Mesendoderm (in vitro differentiated cells): ENCODE results near the gene NHSL1.

Source experiments
- DNase-seq: peaks from one replicate; pipeline ENCODE4 v3.0.0; 2013
- H2AK5ac ChIP-seq: 2 replicates; pipeline ENCODE4 v1.6.1; 2013; ENCODE audit warnings: low read length, inconsistent platforms
- H2BK120ac ChIP-seq: 2 replicates; pipeline ENCODE4 v1.6.1; 2013; ENCODE audit warnings: low read depth, mild to moderate bottlenecking, low read length, moderate library complexity, mixed read lengths
- H2BK15ac ChIP-seq: replicated peaks from 2 replicates; pipeline ENCODE4 v1.6.1; 2013; ENCODE audit warnings: low read depth, mild to moderate bottlenecking, moderate library complexity
- H2BK5ac ChIP-seq: 2 replicates; pipeline ENCODE4 v1.6.1; 2013; ENCODE audit warnings: low read length, inconsistent platforms
- H3K18ac ChIP-seq: 2 replicates; pipeline ENCODE4 v1.6.1; 2013; ENCODE audit warnings: mild to moderate bottlenecking, low read length, mixed read lengths
- H3K23ac ChIP-seq: one replicate; pipeline ENCODE4 v1.6.1; 2013; ENCODE audit warnings: low read length
- H3K27ac ChIP-seq: 2 replicates; pipeline ENCODE4 v1.5.1; 2013; ENCODE audit warnings: low read depth, mild to moderate bottlenecking, inconsistent platforms, low read length, moderate library complexity
- H3K27me3 ChIP-seq: 2 replicates; pipeline ENCODE4 v1.6.1; 2013; ENCODE audit warnings: low read length, control low read depth, mild to moderate bottlenecking, inconsistent platforms; ENCODE audit not compliant: insufficient read depth, poor library complexity
- H3K36me3 ChIP-seq: 2 replicates; pipeline ENCODE4 v1.6.1; 2013; ENCODE audit warnings: low read length, inconsistent platforms; ENCODE audit not compliant: control insufficient read depth, insufficient read depth
- H3K4ac ChIP-seq: one replicate; pipeline ENCODE4 v1.6.1; 2013; ENCODE audit warnings: low read depth, mild to moderate bottlenecking, low read length, moderate library complexity
- H3K4me1 ChIP-seq: 2 replicates; pipeline ENCODE4 v1.6.1; 2013; ENCODE audit warnings: low read depth, low read length, inconsistent platforms; ENCODE audit not compliant: control insufficient read depth
- H3K4me2 ChIP-seq: 2 replicates; pipeline ENCODE4 v1.6.1; 2013; ENCODE audit warnings: low read length
- H3K4me3 ChIP-seq: 2 replicates; pipeline ENCODE4 v1.5.1; 2013; ENCODE audit warnings: mild to moderate bottlenecking, low read length
- H3K56ac ChIP-seq: one replicate; pipeline ENCODE4 v1.6.1; 2013; ENCODE audit warnings: low read length
- H3K79me1 ChIP-seq: 2 replicates; pipeline ENCODE4 v1.6.1; 2013; ENCODE audit warnings: low read length, inconsistent platforms
- H3K79me2 ChIP-seq: 2 replicates; pipeline ENCODE4 v1.6.1; 2013; ENCODE audit warnings: mild to moderate bottlenecking, low read length; ENCODE audit not compliant: control insufficient read depth, insufficient read depth
- H3K9ac ChIP-seq: 2 replicates; pipeline ENCODE4 v1.6.1; 2013; ENCODE audit warnings: low read length, inconsistent platforms
- H4K5ac ChIP-seq: one replicate; pipeline ENCODE4 v1.6.1; 2013; ENCODE audit warnings: low read length
- H4K8ac ChIP-seq: one replicate; pipeline ENCODE4 v1.6.1; 2013; ENCODE audit warnings: low read depth, mild to moderate bottlenecking, control low read depth, low read length, moderate library complexity
- WGBS: extraction: QIAGEN DNeasy Blood & Tissue Kit; methylation state at CpG from one replicate; pipeline ENCODE4 v1.1.7; 2013; ENCODE audit warnings: low lambda C conversion rate, missing lambda C conversion rate; ENCODE audit not compliant: insufficient coverage; ENCODE audit errors: extremely low coverage; 5-methylcytosine and 5-hydroxymethylcytosine counted together

NHSL1 gene

GRCh38 chr6:138535728-138536455, 36.6 kb upstream of the NHSL1 start:
- Histone ChIP-seq H3K18ac (peak overlapping the region; percentile 11), H3K36me3 (no peaks in the 10 kb centered on the region), H3K79me2 (peaks cover 14% of the 10 kb centered on the region), H3K4me2 (no peak overlapping the region), H2BK15ac (no peak overlapping the region), H2BK5ac (no peak overlapping the region), H3K27ac (no peak overlapping the region), H3K4me3 (no peak overlapping the region), H4K8ac (no peak overlapping the region), H3K9ac (no peak overlapping the region), H3K56ac (peak overlapping the region; percentile 6), H2BK120ac (no peak overlapping the region), H4K5ac (no peak overlapping the region), H3K79me1 (peaks cover 12% of the 10 kb centered on the region), H2AK5ac (no peak overlapping the region), H3K23ac (no peak overlapping the region), H3K4me1 (peaks cover 10% of the 10 kb centered on the region), H3K4ac (no peak overlapping the region), H3K27me3 (no peaks in the 10 kb centered on the region)
- peak; percentile 44 for DNase-seq
- WGBS, result no CpG with 5 or more reads among the region's 6 CpGs

- no peak overlapping the region for H2BK5ac ChIP-seq
- H3K4me1 ChIP-seq, result peaks cover 7% of the 10 kb centered on the region
- H3K79me2 ChIP-seq, result peaks cover 7% of the 10 kb centered on the region
- no peak overlapping the region for H3K4ac ChIP-seq
- H3K4me3 ChIP-seq, result no peak overlapping the region
- H4K8ac ChIP-seq, result no peak overlapping the region
- no peak overlapping the region for H3K56ac ChIP-seq
- H3K27ac ChIP-seq, result no peak overlapping the region
- H2BK15ac ChIP-seq, result no peak overlapping the region
- H3K4me2 ChIP-seq, result no peak overlapping the region
- H2BK120ac ChIP-seq, result no peak overlapping the region
- no CpG with 5 or more reads among the region's 2 CpGs for WGBS
- no peak overlapping the region for H3K9ac ChIP-seq
- H3K23ac ChIP-seq, result no peak overlapping the region
- H3K79me1 ChIP-seq, result peaks cover 12% of the 10 kb centered on the region
- H2AK5ac ChIP-seq, result no peak overlapping the region
- no peak overlapping the region for H4K5ac ChIP-seq
- no peak overlapping the region for H3K18ac ChIP-seq
- H3K27me3 ChIP-seq, result no peaks in the 10 kb centered on the region
- DNase-seq, result no peak
- H3K36me3 ChIP-seq, result no peaks in the 10 kb centered on the region
Measured at GRCh38 chr6:138533667-138534066, 34.4 kb upstream of the NHSL1 start.

DNA sequence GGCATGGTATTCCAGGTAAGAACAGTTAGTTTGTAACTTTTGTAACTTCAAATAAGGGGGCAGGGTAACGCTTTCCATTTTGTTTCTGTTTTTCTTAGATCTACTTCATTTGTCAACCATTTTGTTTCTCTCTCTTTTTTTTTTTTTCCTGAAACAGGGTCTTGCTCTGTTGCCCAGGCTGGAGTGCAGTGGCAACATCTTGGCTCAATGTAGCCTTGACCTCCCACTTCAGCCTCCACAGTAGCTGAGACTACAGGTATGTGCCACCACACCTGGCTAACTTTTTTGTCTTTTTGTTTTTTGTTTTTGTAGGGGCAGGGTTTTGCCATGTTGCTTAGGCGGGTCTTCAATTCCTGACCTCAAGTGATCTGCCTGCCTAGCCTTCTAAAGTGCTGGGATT, 32.1 kb upstream of the NHSL1 start:
- H3K4me2 ChIP-seq, result no peak overlapping the region
- no peak overlapping the region for H2BK15ac ChIP-seq

GRCh38 chr6:138529478-138529877, 30.2 kb upstream of the NHSL1 start:
- Histone ChIP-seq H2BK15ac (no peak overlapping the region), H2AK5ac (no peak overlapping the region), H3K27ac (no peak overlapping the region), H2BK120ac (no peak overlapping the region), H3K4me2 (no peak overlapping the region), H3K79me2 (peaks cover 10% of the 10 kb centered on the region), H2BK5ac (no peak overlapping the region), H3K9ac (no peak overlapping the region), H4K5ac (no peak overlapping the region), H3K79me1 (peaks cover 12% of the 10 kb centered on the region), H3K4me1 (peaks cover 10% of the 10 kb centered on the region), H3K56ac (no peak overlapping the region), H3K27me3 (no peaks in the 10 kb centered on the region), H3K23ac (no peak overlapping the region), H4K8ac (no peak overlapping the region), H3K18ac (no peak overlapping the region), H3K4me3 (no peak overlapping the region), H3K36me3 (no peaks in the 10 kb centered on the region), H3K4ac (no peak overlapping the region)
- DNase-seq, result peak; percentile 72
- no CpG with 5 or more reads among the region's 3 CpGs for WGBS

More for the DNA sequence above, 32.1 kb upstream of the NHSL1 start:
- Histone ChIP-seq H4K8ac (no peak overlapping the region), H3K36me3 (no peaks in the 10 kb centered on the region), H3K18ac (no peak overlapping the region), H3K79me2 (peaks cover 10% of the 10 kb centered on the region), H3K4ac (no peak overlapping the region), H3K27me3 (no peaks in the 10 kb centered on the region), H3K79me1 (peaks cover 14% of the 10 kb centered on the region), H4K5ac (no peak overlapping the region), H3K23ac (no peak overlapping the region), H2BK5ac (no peak overlapping the region), H3K56ac (no peak overlapping the region), H3K27ac (no peak overlapping the region), H2BK120ac (no peak overlapping the region), H3K4me3 (no peak overlapping the region), H3K4me1 (peaks cover 15% of the 10 kb centered on the region), H3K9ac (no peak overlapping the region), H2AK5ac (no peak overlapping the region)
- no peak for DNase-seq
- WGBS, result no CpG with 5 or more reads among the region's 2 CpGs

DNA sequence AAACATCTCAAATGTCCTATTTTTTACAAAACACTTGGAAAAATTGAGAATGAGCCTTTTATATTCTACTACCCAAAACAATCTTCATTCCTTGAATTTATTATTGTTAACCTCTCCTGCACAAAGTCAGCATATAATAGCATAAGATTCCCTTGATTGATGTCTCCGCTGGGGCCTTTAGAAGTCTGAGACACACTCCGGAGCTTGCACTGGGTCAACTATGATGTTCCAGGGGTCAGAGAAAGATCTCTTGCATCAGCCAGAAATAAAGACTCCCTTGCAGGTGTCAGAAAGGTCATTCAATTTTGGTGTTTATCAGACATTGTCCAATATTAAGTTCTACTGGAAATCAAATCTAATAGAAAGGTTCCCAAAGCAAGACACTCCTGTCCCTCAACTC, 29.7 kb upstream of the NHSL1 start:
- Histone ChIP-seq H2AK5ac (no peak overlapping the region), H3K79me1 (peaks cover 10% of the 10 kb centered on the region), H3K4ac (no peak overlapping the region), H4K5ac (no peak overlapping the region), H3K9ac (no peak overlapping the region), H3K27me3 (no peaks in the 10 kb centered on the region), H2BK5ac (no peak overlapping the region), H3K4me2 (no peak overlapping the region), H3K18ac (peak overlapping the region; percentile 28), H3K36me3 (no peaks in the 10 kb centered on the region), H3K79me2 (peaks cover 9% of the 10 kb centered on the region), H4K8ac (no peak overlapping the region), H3K4me1 (peaks cover 10% of the 10 kb centered on the region), H2BK15ac (no peak overlapping the region), H3K27ac (no peak overlapping the region), H3K56ac (no peak overlapping the region), H2BK120ac (no peak overlapping the region), H3K4me3 (no peak overlapping the region), H3K23ac (no peak overlapping the region)
- no peak for DNase-seq
- WGBS, result no CpG with 5 or more reads among the region's 2 CpGs

DNA sequence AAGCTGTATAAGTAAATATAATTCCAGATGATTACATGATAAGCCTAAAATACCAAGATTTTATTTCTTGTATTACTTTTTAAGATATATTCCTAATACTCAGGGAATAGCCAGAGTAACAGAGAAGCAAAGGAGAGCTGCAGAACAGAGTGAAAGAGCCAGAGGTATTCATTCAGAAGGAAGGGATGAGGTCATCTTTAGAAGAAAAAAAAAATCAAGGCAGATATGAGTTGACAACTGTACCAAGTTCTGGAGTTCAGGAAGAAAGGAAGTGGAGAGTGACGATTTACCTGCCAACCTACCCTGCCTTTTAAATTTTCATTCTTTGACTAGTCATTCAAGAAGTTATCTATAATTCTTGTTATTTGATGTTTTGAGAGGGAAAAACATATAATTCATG, 28.8 kb upstream of the NHSL1 start:
- peaks cover 9% of the 10 kb centered on the region for H3K79me2 ChIP-seq
- H3K27ac ChIP-seq, result no peak overlapping the region
- WGBS, result no CpG with 5 or more reads among the region's 1 CpG

More for the DNA sequence above, 28.8 kb upstream of the NHSL1 start:
- Histone ChIP-seq H2BK15ac (no peak overlapping the region), H3K4me1 (peaks cover 10% of the 10 kb centered on the region), H3K56ac (no peak overlapping the region), H2BK120ac (no peak overlapping the region), H3K9ac (no peak overlapping the region), H4K5ac (no peak overlapping the region), H3K23ac (no peak overlapping the region), H2BK5ac (no peak overlapping the region), H4K8ac (no peak overlapping the region), H3K27me3 (no peaks in the 10 kb centered on the region), H3K18ac (no peak overlapping the region), H3K4me2 (no peak overlapping the region), H3K4ac (no peak overlapping the region), H2AK5ac (no peak overlapping the region), H3K4me3 (no peak overlapping the region), H3K79me1 (peaks cover 10% of the 10 kb centered on the region), H3K36me3 (no peaks in the 10 kb centered on the region)
- no peak for DNase-seq
